Measurements from ENCODE around the gene CCDC85C. TPM values are rescaled to one million over a fixed set of nuclear protein-coding genes. Genes with fewer than 3 reads are reported as not detected.

The CCDC85C gene
- total RNA-seq, 2 experiments from 2014 or later: 6.4 to 15.0 TPM

DNA sequence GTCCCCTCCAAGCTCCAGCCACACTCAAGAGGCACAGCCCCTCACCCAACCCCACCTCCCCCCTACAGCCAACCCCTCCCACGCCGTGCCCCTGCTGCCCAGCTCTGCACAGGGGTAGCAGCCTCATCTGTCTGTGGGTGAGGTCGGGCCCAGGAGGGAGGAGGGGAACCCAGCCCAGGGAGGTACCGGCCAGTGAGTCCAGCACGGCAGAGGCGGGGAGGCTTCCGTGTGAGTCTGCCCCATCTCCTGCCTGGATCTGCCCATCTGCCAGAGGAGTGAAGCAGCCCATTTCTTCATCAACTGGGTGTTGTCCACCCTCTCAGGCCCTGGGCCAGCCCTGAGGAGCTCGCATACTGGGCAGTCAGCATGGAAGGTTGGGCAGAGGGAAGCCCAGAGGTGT, 68.6 kb downstream of the CCDC85C start:
- no TSS peak for BruUV-seq (replicated peaks)
- intact Hi-C loops (cut with micrococcal nuclease; ENCODE audit: unreplicated experiment): no loop called here
- POLR2A ChIA-PET: no interaction called here
- H3K79me2 ChIP-seq (ENCODE audit: insufficient read depth, low read depth, low read length): no peaks in the 10 kb centered on the region
- TF ChIP-seq EZH2phosphoT487 (IDR thresholded peaks at IDR 0.05; ENCODE audit: borderline replicate concordance, low read depth, low read length): no peak
- no peak for TF ChIP-seq CTCF (conservative IDR thresholded peaks at IDR 0.05; ENCODE audit: low read length)
- no peak overlapping the region for H3K4me2 ChIP-seq (ENCODE audit: low read length)
- no peaks in the 10 kb centered on the region for H3K9me3 ChIP-seq (ENCODE audit: low read length)
- no peak overlapping the region for H3K4me3 ChIP-seq (ENCODE audit: low read depth, low read length, poor library complexity, severe bottlenecking)
- H3K27ac ChIP-seq (ENCODE audit: low read depth, low read length, poor library complexity, severe bottlenecking): no peak overlapping the region
- DNase-seq (ENCODE audit: low spot score): no peak
- no peaks in the 10 kb centered on the region for H3K9me2 ChIP-seq (ENCODE audit: insufficient read depth, low read length)
- no peaks in the 10 kb centered on the region for H4K20me1 ChIP-seq (ENCODE audit: insufficient read depth, low read length)
- CTCF ChIA-PET (ENCODE audit: unreplicated experiment): no interaction called here
- H2AFZ ChIP-seq (ENCODE audit: low read length): no peak overlapping the region
- no peaks in the 10 kb centered on the region for H3K36me3 ChIP-seq (ENCODE audit: insufficient read depth, low read length)
- no peaks in the 10 kb centered on the region for H3K4me1 ChIP-seq (ENCODE audit: insufficient read depth, low read length, poor library complexity, severe bottlenecking)

DNA sequence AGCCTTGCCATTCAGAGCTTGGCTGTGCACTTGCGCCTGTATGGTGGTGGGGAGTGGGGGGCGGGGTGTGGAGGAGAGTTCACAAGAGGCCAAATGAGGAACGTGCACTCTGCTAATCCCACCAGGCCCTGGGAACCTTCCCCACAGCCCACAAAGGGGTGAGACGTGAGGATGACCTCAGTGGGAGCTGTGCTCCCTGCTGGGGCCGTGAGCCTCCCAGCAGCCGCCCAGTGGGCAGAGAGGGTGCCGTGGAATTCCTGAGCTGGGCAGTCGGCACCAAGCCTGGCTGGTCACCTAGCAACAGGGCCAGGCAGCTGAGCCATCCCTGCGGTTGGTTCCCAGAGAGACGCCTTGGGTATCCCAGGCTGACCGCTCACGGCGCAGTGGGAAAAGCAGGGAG, 69.1 kb downstream of the CCDC85C start:
- CTCF ChIA-PET (ENCODE audit: unreplicated experiment): no interaction called here
- intact Hi-C loops (cut with micrococcal nuclease; ENCODE audit: unreplicated experiment): no loop called here
- POLR2A ChIA-PET: no interaction called here

GRCh38 chr14:99534333-99534732, 69.7 kb downstream of the CCDC85C start:
- H3K4me3 ChIP-seq (ENCODE audit: low read depth, low read length, poor library complexity, severe bottlenecking): no peak overlapping the region
- H2AFZ ChIP-seq (ENCODE audit: low read length): no peak overlapping the region
- TF ChIP-seq EZH2phosphoT487 (IDR thresholded peaks at IDR 0.05; ENCODE audit: borderline replicate concordance, low read depth, low read length) (no peak), CTCF (conservative IDR thresholded peaks at IDR 0.05; ENCODE audit: low read length) (no peak)
- no peaks in the 10 kb centered on the region for H3K9me2 ChIP-seq (ENCODE audit: insufficient read depth, low read length)
- H4K20me1 ChIP-seq (ENCODE audit: insufficient read depth, low read length): no peaks in the 10 kb centered on the region
- H3K27ac ChIP-seq (ENCODE audit: low read depth, low read length, poor library complexity, severe bottlenecking): no peak overlapping the region
- ChIA-PET CTCF (ENCODE audit: unreplicated experiment) (no interaction called here), POLR2A (no interaction called here)
- H3K4me2 ChIP-seq (ENCODE audit: low read length): no peak overlapping the region
- H3K9me3 ChIP-seq (ENCODE audit: low read length): no peaks in the 10 kb centered on the region
- no TSS peak for BruUV-seq (replicated peaks)
- intact Hi-C loops (cut with micrococcal nuclease; ENCODE audit: unreplicated experiment): no loop called here
- DNase-seq (ENCODE audit: low spot score): no peak
- no peaks in the 10 kb centered on the region for H3K36me3 ChIP-seq (ENCODE audit: insufficient read depth, low read length)
- no peaks in the 10 kb centered on the region for H3K4me1 ChIP-seq (ENCODE audit: insufficient read depth, low read length, poor library complexity, severe bottlenecking)
- H3K79me2 ChIP-seq (ENCODE audit: insufficient read depth, low read depth, low read length): no peaks in the 10 kb centered on the region

More for the DNA sequence above, 69.1 kb downstream of the CCDC85C start:
- Histone ChIP-seq H3K79me2 (ENCODE audit: insufficient read depth, low read depth, low read length) (no peaks in the 10 kb centered on the region), H3K9me2 (ENCODE audit: insufficient read depth, low read length) (no peaks in the 10 kb centered on the region), H3K4me2 (ENCODE audit: low read length) (no peak overlapping the region), H3K9me3 (ENCODE audit: low read length) (no peaks in the 10 kb centered on the region), H3K36me3 (ENCODE audit: insufficient read depth, low read length) (no peaks in the 10 kb centered on the region), H3K27ac (ENCODE audit: low read depth, low read length, poor library complexity, severe bottlenecking) (no peak overlapping the region), H2AFZ (ENCODE audit: low read length) (no peak overlapping the region), H3K4me3 (ENCODE audit: low read depth, low read length, poor library complexity, severe bottlenecking) (no peak overlapping the region), H3K4me1 (ENCODE audit: insufficient read depth, low read length, poor library complexity, severe bottlenecking) (no peaks in the 10 kb centered on the region), H4K20me1 (ENCODE audit: insufficient read depth, low read length) (no peaks in the 10 kb centered on the region)
- TF ChIP-seq EZH2phosphoT487 (IDR thresholded peaks at IDR 0.05; ENCODE audit: borderline replicate concordance, low read depth, low read length) (no peak), CTCF (conservative IDR thresholded peaks at IDR 0.05; ENCODE audit: low read length) (no peak)
- BruUV-seq (replicated peaks): no TSS peak
- DNase-seq (ENCODE audit: low spot score): no peak

Measured in OCI-LY7 (cell line).